OCI-LY1 (cell line): Measurements from ENCODE around the gene RPS6KA2.

Experiments
- H2AFZ ChIP-seq: fragments of 200-600 bp; sonication (generic), shearing (Covaris generic); 2 replicates; pipeline ENCODE4 v1.6.0; 2014; ENCODE audit warnings: antibody characterized with exemption, mild to moderate bottlenecking, low read length
- H3F3A ChIP-seq: fragments of 200-600 bp; sonication (generic), shearing (Covaris generic); 2 replicates; pipeline ENCODE4 v1.6.0; 2014; ENCODE audit warnings: mild to moderate bottlenecking, antibody characterized with exemption, low read length, moderate library complexity; ENCODE audit not compliant: insufficient read depth
- H3K27ac ChIP-seq: fragments of 200-600 bp; sonication (generic); 2 replicates; pipeline ENCODE4 v1.5.1; 2014; ENCODE audit warnings: low read length, mixed run types, mild to moderate bottlenecking, low read depth; ENCODE audit not compliant: poor library complexity, severe bottlenecking
- H3K27me3 ChIP-seq: fragments of 200-600 bp; sonication (generic); 2 replicates; pipeline ENCODE4 v1.6.0; 2014; ENCODE audit warnings: antibody characterized with exemption, mild to moderate bottlenecking, low read length, moderate library complexity; ENCODE audit not compliant: insufficient read depth
- H3K36me3 ChIP-seq: fragments of 200-600 bp; sonication (generic); 2 replicates; pipeline ENCODE4 v1.6.1; 2014; ENCODE audit warnings: mild to moderate bottlenecking, antibody characterized with exemption, low read length, moderate library complexity, mixed read lengths; ENCODE audit not compliant: insufficient read depth
- H3K4me1 ChIP-seq: fragments of 200-600 bp; sonication (generic); 2 replicates; pipeline ENCODE4 v1.5.1; 2014; ENCODE audit warnings: mild to moderate bottlenecking, low read length, moderate library complexity; ENCODE audit not compliant: insufficient read depth, severe bottlenecking
- H3K4me2 ChIP-seq: fragments of 200-600 bp; sonication (generic), shearing (Covaris generic); 2 replicates; pipeline ENCODE4 v1.6.1; 2014; ENCODE audit warnings: low read length
- H3K4me3 ChIP-seq: fragments of 200-600 bp; sonication (generic); 2 replicates; pipeline ENCODE4 v1.5.1; 2014; ENCODE audit warnings: low read length, low read depth, mild to moderate bottlenecking, mixed read lengths; ENCODE audit not compliant: poor library complexity, severe bottlenecking
- H3K79me2 ChIP-seq: fragments of 200-600 bp; shearing (Covaris generic); 2 replicates; pipeline ENCODE4 v1.6.1; 2016; ENCODE audit warnings: mixed run types, low read length, mixed read lengths; ENCODE audit not compliant: insufficient read depth
- H3K9ac ChIP-seq: fragments of 200-600 bp; sonication (generic), shearing (Covaris generic); 2 replicates; pipeline ENCODE4 v1.6.1; 2014; ENCODE audit warnings: mild to moderate bottlenecking, low read length, mixed read lengths
- H3K9me2 ChIP-seq: fragments of 200-600 bp; sonication (generic), shearing (Covaris generic); 2 replicates; pipeline ENCODE4 v1.6.1; 2014; ENCODE audit warnings: low read depth, mild to moderate bottlenecking, low read length, mixed read lengths
- H3K9me3 ChIP-seq: fragments of 200-600 bp; shearing (Covaris generic); 2 replicates; pipeline ENCODE4 v1.6.1; 2014; ENCODE audit warnings: low read length, mixed read lengths
- H4K20me1 ChIP-seq: fragments of 200-600 bp; sonication (generic), shearing (Covaris generic); 2 replicates; pipeline ENCODE4 v1.6.0; 2016; ENCODE audit warnings: mild to moderate bottlenecking, low read length; ENCODE audit not compliant: insufficient read depth
- CTCF ChIP-seq: fragments of 200-600 bp; sonication (generic), shearing (Covaris generic); IDR thresholded peaks from 2 replicates; pipeline ENCODE4 v1.5.1; 2017; ENCODE audit warnings: mild to moderate bottlenecking, antibody characterized with exemption, low read length, moderate library complexity, mixed read lengths
- EZH2 ChIP-seq: fragments of 200-600 bp; sonication (generic), shearing (Covaris generic); IDR thresholded peaks from 2 replicates; pipeline ENCODE4 v1.8.0; 2017; ENCODE audit warnings: borderline replicate concordance, mixed run types, mild to moderate bottlenecking, antibody characterized with exemption, low read length, moderate library complexity, mixed read lengths

The RPS6KA2 gene

GRCh38 chr6:166572370-166573261 lies 54.4 kb downstream of the RPS6KA2 start:
- Histone ChIP-seq H3K9ac (no peak overlapping the region), H3K27ac (no peak overlapping the region), H4K20me1 (no peaks in the 10 kb centered on the region), H3K79me2 (no peaks in the 10 kb centered on the region), H3K4me3 (no peak overlapping the region), H3K27me3 (peaks cover 6% of the 10 kb centered on the region; the same call in 1 of the 2 replicates), H3F3A (no peaks in the 10 kb centered on the region), H3K9me3 (no peaks in the 10 kb centered on the region), H3K4me2 (no peak overlapping the region), H3K4me1 (no peaks in the 10 kb centered on the region), H3K36me3 (no peaks in the 10 kb centered on the region), H2AFZ (no peak overlapping the region), H3K9me2 (no peaks in the 10 kb centered on the region)
- TF ChIP-seq EZH2 (no peak), CTCF (no peak)

- H3K9ac ChIP-seq: no peak overlapping the region
- H3K4me2 ChIP-seq: no peak overlapping the region
- H3K27ac ChIP-seq: no peak overlapping the region
- H2AFZ ChIP-seq: no peak overlapping the region
- H3K4me3 ChIP-seq: no peak overlapping the region
- H4K20me1 ChIP-seq: no peaks in the 10 kb centered on the region
- H3K27me3 ChIP-seq: peaks cover 6% of the 10 kb centered on the region; the same call in 1 of the 2 replicates
- H3K9me2 ChIP-seq: no peaks in the 10 kb centered on the region
- TF ChIP-seq CTCF (no peak), EZH2 (no peak)
- H3K9me3 ChIP-seq: no peaks in the 10 kb centered on the region
- no peaks in the 10 kb centered on the region for H3K36me3 ChIP-seq
- H3K79me2 ChIP-seq: no peaks in the 10 kb centered on the region
- H3F3A ChIP-seq: no peaks in the 10 kb centered on the region
- no peaks in the 10 kb centered on the region for H3K4me1 ChIP-seq
These were observed 55.9 kb downstream of the RPS6KA2 start for GRCh38 chr6:166570929-166571713.

GRCh38 chr6:166569206-166569605 lies 57.8 kb downstream of the RPS6KA2 start:
- Histone ChIP-seq H3K9me3 (no peaks in the 10 kb centered on the region), H3F3A (no peaks in the 10 kb centered on the region), H3K27ac (no peak overlapping the region), H3K27me3 (peaks cover 6% of the 10 kb centered on the region; the same call in 1 of the 2 replicates), H3K4me1 (no peaks in the 10 kb centered on the region), H3K9me2 (no peaks in the 10 kb centered on the region), H3K36me3 (no peaks in the 10 kb centered on the region), H4K20me1 (no peaks in the 10 kb centered on the region), H3K79me2 (no peaks in the 10 kb centered on the region), H3K4me3 (no peak overlapping the region), H3K9ac (no peak overlapping the region), H3K4me2 (no peak overlapping the region), H2AFZ (no peak overlapping the region)
- no peak for TF ChIP-seq CTCF
- TF ChIP-seq EZH2: no peak
